ENCODE measurements around the gene KCNK4. TPM values are rescaled to one million over a fixed set of nuclear protein-coding genes. Genes with fewer than 3 reads are reported as not detected.

Gene KCNK4
- total RNA-seq, 2 donors from 2014 or later: not detected

DNA sequence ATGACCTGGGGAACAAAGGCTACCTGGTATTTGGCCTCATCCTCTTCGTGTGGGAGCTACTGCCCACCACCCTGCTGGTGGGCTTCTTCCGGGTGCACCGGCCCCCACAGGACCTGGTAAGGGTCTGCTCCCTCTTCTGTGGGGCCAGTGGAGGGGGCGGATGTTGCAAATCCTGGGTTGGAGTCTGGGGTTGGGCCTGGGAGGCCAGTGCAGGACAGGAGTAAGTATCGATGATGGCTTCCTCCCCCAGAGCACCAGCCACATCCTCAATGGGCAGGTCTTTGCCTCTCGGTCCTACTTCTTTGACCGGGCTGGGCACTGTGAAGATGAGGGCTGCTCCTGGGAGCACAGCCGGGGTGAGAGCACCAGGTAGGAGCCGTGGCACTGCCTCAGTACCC is 2.8 kb upstream of the KCNK4 start:
- ATAC-seq: no peak
- DNase-seq: no peak
- intact Hi-C loops (cut with DNase I): no loop called here
- peaks cover 35% of the 10 kb centered on the region for H3K4me1 ChIP-seq
- no peaks in the 10 kb centered on the region for H3K36me3 ChIP-seq (replicated peaks in 1 of 2; ENCODE audit: insufficient read depth in 1 of 2, low read depth in 2 of 2)
- H3K9me3 ChIP-seq: no peaks in the 10 kb centered on the region
- 90 to 93% methylated on average over 3 to 4 of the region's 9 CpGs for WGBS, 2 donors
- H3K27ac ChIP-seq: no peak overlapping the region
- no peak overlapping the region for H3K4me3 ChIP-seq
- no peak for TF ChIP-seq CTCF (IDR thresholded peaks at IDR 0.05)
- H3K27me3 ChIP-seq: peaks cover 0 to 21% of the 10 kb centered on the region in 2 donors

DNA sequence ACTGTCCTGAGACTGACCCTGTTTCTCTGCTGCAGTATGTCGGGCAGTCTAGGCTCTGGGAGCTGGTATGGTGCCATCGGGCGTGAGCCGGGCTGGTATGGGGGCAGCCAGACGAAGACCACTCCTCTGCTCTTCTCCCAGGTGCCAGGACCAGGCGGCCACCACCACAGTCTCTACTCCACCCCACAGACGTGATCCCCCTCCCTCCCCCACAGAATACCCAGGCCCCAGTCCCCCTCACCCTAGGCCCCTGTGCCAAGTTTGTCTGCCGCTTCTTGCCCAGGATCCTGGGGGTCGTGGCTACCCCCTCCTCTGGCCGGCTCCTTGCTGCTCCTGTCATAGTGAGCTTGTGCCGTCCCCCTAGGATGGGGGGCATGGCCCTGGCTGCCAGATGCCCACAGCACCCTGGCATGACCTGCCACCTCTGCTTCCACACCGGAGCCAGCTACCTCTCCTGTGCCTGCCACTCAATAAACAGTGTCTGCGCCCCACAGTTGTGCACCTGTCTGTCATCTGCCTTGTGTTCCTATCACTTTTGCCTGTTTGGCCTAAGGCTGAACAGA is 2.0 kb upstream of the KCNK4 start:
- TF ChIP-seq POLR2A (IDR thresholded peaks at IDR 0.05) (no peak), CTCF (IDR thresholded peaks at IDR 0.05) (no peak)
- 88 to 93% methylated on average over 8 to 12 of the region's 13 CpGs for WGBS, 2 donors
- Histone ChIP-seq H3K27ac (no peak overlapping the region), H3K4me3 (no peak overlapping the region), H3K36me3 (replicated peaks in 1 of 2; ENCODE audit: insufficient read depth in 1 of 2, low read depth in 2 of 2) (no peaks in the 10 kb centered on the region), H3K9me3 (no peaks in the 10 kb centered on the region), H3K4me1 (peaks cover 28% of the 10 kb centered on the region), H3K27me3 (peaks cover 0 to 21% of the 10 kb centered on the region in 2 donors)
- intact Hi-C loops (cut with DNase I): no loop called here
- ATAC-seq: no peak
- DNase-seq: no peak

GRCh38 chr11:64290352-64291261 is 495 bp upstream of the KCNK4 start:
- no peak overlapping the region for H3K27ac ChIP-seq
- peaks cover 0 to 21% of the 10 kb centered on the region in 2 donors for H3K27me3 ChIP-seq
- 54 to 59% methylated on average over 4 to 10 of the region's 10 CpGs for WGBS, 2 donors
- DNase-seq (no peak), ATAC-seq (no peak)
- H3K4me1 ChIP-seq: peaks cover 27% of the 10 kb centered on the region
- intact Hi-C loops (cut with DNase I): no loop called here
- H3K36me3 ChIP-seq (replicated peaks in 1 of 2; ENCODE audit: insufficient read depth in 1 of 2, low read depth in 2 of 2): no peaks in the 10 kb centered on the region
- TF ChIP-seq CTCF (IDR thresholded peaks at IDR 0.05): no peak
- TF ChIP-seq POLR2A (IDR thresholded peaks at IDR 0.05): no peak
- no peak overlapping the region for H3K4me3 ChIP-seq
- H3K9me3 ChIP-seq: no peaks in the 10 kb centered on the region

- 1 to 6% methylated on average over 7 to 96 of the region's 96 CpGs for WGBS, 2 donors
- H3K4me1 ChIP-seq: peaks cover 16% of the 10 kb centered on the region
- no peak overlapping the region for H3K27ac ChIP-seq
- no peaks in the 10 kb centered on the region for H3K36me3 ChIP-seq (replicated peaks in 1 of 2; ENCODE audit: insufficient read depth in 1 of 2, low read depth in 2 of 2)
- no peaks in the 10 kb centered on the region for H3K9me3 ChIP-seq
- intact Hi-C loops (cut with DNase I): no loop called here
- ATAC-seq: peak; percentile 23
- no peak overlapping the region for H3K4me3 ChIP-seq
- no peak for DNase-seq
- TF ChIP-seq CTCF (IDR thresholded peaks at IDR 0.05) (no peak), POLR2A (IDR thresholded peaks at IDR 0.05) (no peak)
- peaks cover 0 to 25% of the 10 kb centered on the region in 2 donors for H3K27me3 ChIP-seq
Observed at GRCh38 chr11:64291752-64292459, 804 bp downstream of the KCNK4 start.
